Gastroesophageal sphincter (tissue), 4 donors: ENCODE data around the gene MAPT. TPM values are rescaled to one million over a fixed set of nuclear protein-coding genes. Genes with fewer than 3 reads are reported as not detected.

Experiments
- ATAC-seq: fragments of 150-250 bp; one replicate; pipeline ENCODE4 v1.9.1; 2016; ENCODE audit warnings: mild to moderate bottlenecking, moderate library complexity
- H3K27ac ChIP-seq, 4 donors: fragments of 200-600 bp; sonication (generic) in 3 of 4; 1 replicate in 3 of 4; 2 replicates in 1 of 4; pipeline ENCODE4 v1.5.1; 2016 to 2019
- H3K27me3 ChIP-seq: fragments of 200-600 bp; sonication (generic); one replicate; pipeline ENCODE4 v1.5.1; 2019
- H3K36me3 ChIP-seq, 2 donors: fragments of 200-600 bp; sonication (generic); one replicate each; pipeline ENCODE4 v1.5.1; 2019; ENCODE audit warnings: control low read depth in 1 of 2
- H3K4me1 ChIP-seq, 3 donors: fragments of 200-600 bp; sonication (generic); 1 replicate in 2 of 3; 2 replicates in 1 of 3; pipeline ENCODE4 v1.5.1; 2016 to 2019; ENCODE audit warnings: control low read depth in 2 of 3
- H3K4me3 ChIP-seq, 2 donors: fragments of 200-600 bp; sonication (generic); one replicate each; pipeline ENCODE4 v1.5.1; 2019; ENCODE audit warnings: mild to moderate bottlenecking in 1 of 2, moderate library complexity in 1 of 2
- H3K9me3 ChIP-seq, 3 donors: fragments of 200-600 bp; sonication (generic); one replicate each; pipeline ENCODE4 v1.5.1; 2017 to 2019; ENCODE audit warnings: control low read depth in 2 of 3
- CTCF ChIP-seq, 4 experiments: fragments of 200-600 bp in 2 of 4; fragments of 450-650 bp in 2 of 4; sonication (generic) in 1 of 4; IDR thresholded peaks; one replicate each; pipeline ENCODE4 v1.5.1; 2017 to 2019; ENCODE audit warnings: antibody characterized with exemption in 4 of 4, mild to moderate bottlenecking in 2 of 4, moderate library complexity in 2 of 4
- EP300 ChIP-seq: sonication (generic); formaldehyde crosslinking; IDR thresholded peaks from one replicate; pipeline ENCODE4 v1.6.1; 2017; ENCODE audit warnings: antibody characterized with exemption, mild to moderate bottlenecking
- POLR2A ChIP-seq, 2 donors: fragments of 450-650 bp; IDR thresholded peaks; one replicate each; pipeline ENCODE4 v1.6.1; 2017; ENCODE audit warnings: antibody characterized with exemption in 2 of 2, mild to moderate bottlenecking in 2 of 2, moderate library complexity in 1 of 2
- POLR2AphosphoS5 ChIP-seq: sonication (generic); formaldehyde crosslinking; IDR thresholded peaks from one replicate; pipeline ENCODE4 v1.6.1; 2017; ENCODE audit warnings: antibody characterized with exemption
- WGBS, 2 donors: methylation state at CpG; one replicate each; pipeline ENCODE4 v1.1.5; 2018; ENCODE audit warnings: low coverage in 1 of 2; 5-methylcytosine and 5-hydroxymethylcytosine counted together
- total RNA-seq, 4 donors: library from RNA; depleted of rRNA; stranded (reverse); fragments of >200 nt; gene quantifications; one replicate each; pipeline ENCODE4 v1.1.0, GENCODE V29; 2016

Gene MAPT
- total RNA-seq, 4 donors from 2014 or later = 3.4 to 12.2 (median 8.5) TPM

- no peaks in the 10 kb centered on the region for H3K4me1 ChIP-seq
- no peak overlapping the region for H3K4me3 ChIP-seq
- no peaks in the 10 kb centered on the region for H3K36me3 ChIP-seq
- H3K27me3 ChIP-seq = peaks cover 32% of the 10 kb centered on the region
- no peak overlapping the region for H3K27ac ChIP-seq
- TF ChIP-seq POLR2AphosphoS5 (no peak), CTCF (IDR thresholded peaks at IDR 0.05) (no peak), EP300 (no peak), POLR2A (IDR thresholded peaks at IDR 0.05) (no peak)
- 78 to 84% methylated on average over 8 to 13 of the region's 15 CpGs for WGBS, 2 donors
- peaks cover 0 to 6% (median 0%) of the 10 kb centered on the region in 3 donors for H3K9me3 ChIP-seq
- ATAC-seq = no peak
Observed at GRCh38 chr17:45906927-45907622, 12.7 kb downstream of the MAPT start.

GRCh38 chr17:45907750-45908395 lies 13.5 kb downstream of the MAPT start:
- no peak overlapping the region for H3K4me3 ChIP-seq
- H3K4me1 ChIP-seq = no peaks in the 10 kb centered on the region
- H3K9me3 ChIP-seq = peaks cover 0 to 12% (median 0%) of the 10 kb centered on the region in 3 donors
- no peak for TF ChIP-seq POLR2A (IDR thresholded peaks at IDR 0.05)
- TF ChIP-seq CTCF (IDR thresholded peaks at IDR 0.05) = no peak
- TF ChIP-seq EP300 = no peak
- TF ChIP-seq POLR2AphosphoS5 = no peak
- no peaks in the 10 kb centered on the region for H3K36me3 ChIP-seq
- no peak overlapping the region for H3K27ac ChIP-seq
- ATAC-seq = no peak
- 53% methylated on average over 10 of the region's 11 CpGs; no CpG with 5 or more reads in 1 of the 2 donors for WGBS, 2 donors
- peaks cover 32% of the 10 kb centered on the region for H3K27me3 ChIP-seq

GRCh38 chr17:45908460-45908859 lies 14.1 kb downstream of the MAPT start:
- H3K4me3 ChIP-seq = no peak overlapping the region
- no peak for TF ChIP-seq POLR2A (IDR thresholded peaks at IDR 0.05)
- no peak for TF ChIP-seq EP300
- ATAC-seq = no peak
- 29 to 43% methylated on average over 3 of the region's 3 CpGs for WGBS, 2 donors
- H3K9me3 ChIP-seq = peaks cover 0 to 12% (median 0%) of the 10 kb centered on the region in 3 donors
- no peak overlapping the region for H3K27ac ChIP-seq
- H3K4me1 ChIP-seq = no peaks in the 10 kb centered on the region
- H3K36me3 ChIP-seq = no peaks in the 10 kb centered on the region
- peaks cover 32% of the 10 kb centered on the region for H3K27me3 ChIP-seq

GRCh38 chr17:45908935-45909334 lies 14.6 kb downstream of the MAPT start:
- 100% methylated on average over 2 of the region's 8 CpGs; no CpG with 5 or more reads in 1 of the 2 donors for WGBS, 2 donors
- Histone ChIP-seq H3K27ac (no peak overlapping the region), H3K36me3 (no peaks in the 10 kb centered on the region), H3K27me3 (peaks cover 32% of the 10 kb centered on the region), H3K9me3 (peaks cover 0 to 12% (median 0%) of the 10 kb centered on the region in 3 donors), H3K4me3 (no peak overlapping the region), H3K4me1 (no peaks in the 10 kb centered on the region)
- no peak for ATAC-seq
- TF ChIP-seq EP300 (no peak), POLR2AphosphoS5 (no peak), CTCF (IDR thresholded peaks at IDR 0.05) (no peak), POLR2A (IDR thresholded peaks at IDR 0.05) (no peak)

- Histone ChIP-seq H3K4me3 (no peak overlapping the region), H3K27ac (no peak overlapping the region), H3K4me1 (no peaks in the 10 kb centered on the region), H3K36me3 (no peaks in the 10 kb centered on the region), H3K27me3 (peaks cover 20% of the 10 kb centered on the region), H3K9me3 (peaks cover 0 to 12% (median 0%) of the 10 kb centered on the region in 3 donors)
- no peak for TF ChIP-seq EP300
- no peak for TF ChIP-seq POLR2AphosphoS5
- no peak for TF ChIP-seq POLR2A (IDR thresholded peaks at IDR 0.05)
- TF ChIP-seq CTCF (IDR thresholded peaks at IDR 0.05) = no peak
- WGBS, 2 donors = 85 to 94% methylated on average over 2 to 3 of the region's 3 CpGs
- ATAC-seq = no peak
Observed at GRCh38 chr17:45910667-45911066, 16.3 kb downstream of the MAPT start.
